OCI-LY7 (cell line): Measurements from ENCODE around the gene FRMD5. TPM values are rescaled to one million over a fixed set of nuclear protein-coding genes. Genes with fewer than 3 reads are reported as not detected.

Source experiments
- BruUV-seq: library from RNA; stranded (reverse); fragments of 400-500 nt; replicated peaks from 2 replicates; lab custom pipeline; 2021; lab: Mats Ljungman, UMichigan
- CTCF ChIA-PET: fragments of 300-600 bp; sonication (Branson Sonifier 250); formaldehyde crosslinking; loops from one replicate; lab custom pipeline; 2022; ENCODE audit warnings: antibody characterized with exemption; ENCODE audit not compliant: unreplicated experiment; lab: Charles Lee
- POLR2A ChIA-PET: fragments of 300-600 bp; sonication (Branson Sonifier 250); formaldehyde crosslinking; loops from one replicate; lab custom pipeline; 2022; ENCODE audit warnings: antibody characterized with exemption; lab: Charles Lee
- DNase-seq: peaks from one replicate; pipeline ENCODE4 v3.0.0-alpha.2; 2015; ENCODE audit warnings: low spot score
- H2AFZ ChIP-seq: fragments of 200-600 bp; sonication (generic), shearing (Covaris generic); 2 replicates; pipeline ENCODE4 v1.6.1; 2014; ENCODE audit warnings: mild to moderate bottlenecking, antibody characterized with exemption, low read length, moderate library complexity
- H3K27ac ChIP-seq: fragments of 200-600 bp; sonication (generic); 2 replicates; pipeline ENCODE4 v1.5.1; 2014; ENCODE audit warnings: mixed run types, low read depth, mild to moderate bottlenecking, moderate library complexity, low read length, inconsistent platforms; ENCODE audit not compliant: poor library complexity, severe bottlenecking
- H3K36me3 ChIP-seq: fragments of 200-600 bp; sonication (generic); 2 replicates; pipeline ENCODE4 v1.6.1; 2014; ENCODE audit warnings: mild to moderate bottlenecking, antibody characterized with exemption, low read length, moderate library complexity, mixed read lengths; ENCODE audit not compliant: insufficient read depth
- H3K4me1 ChIP-seq: fragments of 200-600 bp; sonication (generic); 2 replicates; pipeline ENCODE4 v1.5.1; 2014; ENCODE audit warnings: mild to moderate bottlenecking, low read length; ENCODE audit not compliant: insufficient read depth, poor library complexity, severe bottlenecking
- H3K4me2 ChIP-seq: fragments of 200-600 bp; sonication (generic); 2 replicates; pipeline ENCODE4 v1.6.1; 2014; ENCODE audit warnings: mild to moderate bottlenecking, low read length
- H3K4me3 ChIP-seq: fragments of 200-600 bp; sonication (generic); 2 replicates; pipeline ENCODE4 v1.5.1; 2014; ENCODE audit warnings: mild to moderate bottlenecking, low read depth, low read length; ENCODE audit not compliant: poor library complexity, severe bottlenecking
- H3K79me2 ChIP-seq: fragments of 200-600 bp; sonication (generic); 2 replicates; pipeline ENCODE4 v1.6.1; 2016; ENCODE audit warnings: low read depth, mild to moderate bottlenecking, low read length, moderate library complexity, mixed read lengths; ENCODE audit not compliant: insufficient read depth
- H3K9me2 ChIP-seq: fragments of 200-600 bp; sonication (generic); 2 replicates; pipeline ENCODE4 v1.6.1; 2016; ENCODE audit warnings: mild to moderate bottlenecking, low read length, mixed read lengths; ENCODE audit not compliant: insufficient read depth
- H3K9me3 ChIP-seq: fragments of 200-600 bp; sonication (generic); 2 replicates; pipeline ENCODE4 v1.6.1; 2014; ENCODE audit warnings: mild to moderate bottlenecking, mixed run types, low read length, mixed read lengths
- H4K20me1 ChIP-seq: fragments of 200-600 bp; sonication (generic); 2 replicates; pipeline ENCODE4 v1.6.1; 2014; ENCODE audit warnings: mild to moderate bottlenecking, antibody characterized with exemption, low read length, moderate library complexity, mixed read lengths; ENCODE audit not compliant: insufficient read depth
- EZH2phosphoT487 ChIP-seq: fragments of 200-600 bp; sonication (generic); IDR thresholded peaks from 2 replicates; pipeline ENCODE4 v1.6.1; 2018; ENCODE audit warnings: low read depth, borderline replicate concordance, mild to moderate bottlenecking, mixed run types, antibody characterized with exemption, low read length, moderate library complexity, mixed read lengths
- intact Hi-C: fragments of 100-400 bp; cut with micrococcal nuclease; formaldehyde crosslinking; loops from one replicate; pipeline ENCODE4 v1.10.0; 2022; ENCODE audit not compliant: unreplicated experiment
- total RNA-seq, 2 experiments: library from RNA; depleted of rRNA in 1 of 2; stranded (reverse); fragments of >200 nt in 1 of 2; shearing (Covaris generic) in 1 of 2; gene quantifications; 2 replicates each; pipeline ENCODE4 v1.2.3, GENCODE V29; 2014 to 2022
- TF ChIP-seq, protein P1 (sequence below): fragments of 200-600 bp; sonication (generic); conservative IDR thresholded peaks from 2 replicates; pipeline ENCODE4 v1.5.1; 2014; ENCODE audit warnings: mild to moderate bottlenecking, antibody characterized with exemption, low read length, moderate library complexity, mixed read lengths

Gene FRMD5
- total RNA-seq, 2 experiments from 2014 or later: not detected

DNA sequence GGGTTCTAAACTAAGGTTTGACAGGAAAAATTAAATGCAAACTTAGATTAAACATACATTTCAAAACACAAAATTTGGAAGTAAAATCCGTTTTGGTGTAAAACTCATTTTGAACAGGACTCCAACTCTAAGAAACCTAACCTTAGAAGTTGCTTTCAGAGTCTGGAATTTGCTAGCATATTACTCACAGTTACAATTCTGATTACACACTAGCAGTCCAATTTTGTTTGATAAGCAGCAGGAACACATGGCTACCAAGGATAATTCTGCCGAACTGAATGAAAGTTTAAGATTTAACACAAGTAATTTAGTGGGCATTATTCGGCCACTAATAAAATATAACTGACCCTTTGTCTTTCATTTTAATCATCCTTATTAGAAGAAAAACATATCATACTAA, 49.6 kb downstream of the FRMD5 start:
- ChIA-PET CTCF (no interaction called here), POLR2A (no interaction called here)
- H3K9me2 ChIP-seq: no peaks in the 10 kb centered on the region
- H3K79me2 ChIP-seq: no peaks in the 10 kb centered on the region
- H3K9me3 ChIP-seq: no peaks in the 10 kb centered on the region
- no peak overlapping the region for H3K4me2 ChIP-seq
- TF ChIP-seq EZH2phosphoT487: no peak
- TF ChIP-seq, protein P1, sequence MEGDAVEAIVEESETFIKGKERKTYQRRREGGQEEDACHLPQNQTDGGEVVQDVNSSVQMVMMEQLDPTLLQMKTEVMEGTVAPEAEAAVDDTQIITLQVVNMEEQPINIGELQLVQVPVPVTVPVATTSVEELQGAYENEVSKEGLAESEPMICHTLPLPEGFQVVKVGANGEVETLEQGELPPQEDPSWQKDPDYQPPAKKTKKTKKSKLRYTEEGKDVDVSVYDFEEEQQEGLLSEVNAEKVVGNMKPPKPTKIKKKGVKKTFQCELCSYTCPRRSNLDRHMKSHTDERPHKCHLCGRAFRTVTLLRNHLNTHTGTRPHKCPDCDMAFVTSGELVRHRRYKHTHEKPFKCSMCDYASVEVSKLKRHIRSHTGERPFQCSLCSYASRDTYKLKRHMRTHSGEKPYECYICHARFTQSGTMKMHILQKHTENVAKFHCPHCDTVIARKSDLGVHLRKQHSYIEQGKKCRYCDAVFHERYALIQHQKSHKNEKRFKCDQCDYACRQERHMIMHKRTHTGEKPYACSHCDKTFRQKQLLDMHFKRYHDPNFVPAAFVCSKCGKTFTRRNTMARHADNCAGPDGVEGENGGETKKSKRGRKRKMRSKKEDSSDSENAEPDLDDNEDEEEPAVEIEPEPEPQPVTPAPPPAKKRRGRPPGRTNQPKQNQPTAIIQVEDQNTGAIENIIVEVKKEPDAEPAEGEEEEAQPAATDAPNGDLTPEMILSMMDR: no peak
- intact Hi-C loops: no loop called here
- H2AFZ ChIP-seq: no peak overlapping the region
- H3K4me1 ChIP-seq: no peaks in the 10 kb centered on the region
- no peaks in the 10 kb centered on the region for H4K20me1 ChIP-seq
- H3K36me3 ChIP-seq: no peaks in the 10 kb centered on the region
- no TSS peak for BruUV-seq
- no peak for DNase-seq
- H3K4me3 ChIP-seq: no peak overlapping the region
- H3K27ac ChIP-seq: no peak overlapping the region

DNA sequence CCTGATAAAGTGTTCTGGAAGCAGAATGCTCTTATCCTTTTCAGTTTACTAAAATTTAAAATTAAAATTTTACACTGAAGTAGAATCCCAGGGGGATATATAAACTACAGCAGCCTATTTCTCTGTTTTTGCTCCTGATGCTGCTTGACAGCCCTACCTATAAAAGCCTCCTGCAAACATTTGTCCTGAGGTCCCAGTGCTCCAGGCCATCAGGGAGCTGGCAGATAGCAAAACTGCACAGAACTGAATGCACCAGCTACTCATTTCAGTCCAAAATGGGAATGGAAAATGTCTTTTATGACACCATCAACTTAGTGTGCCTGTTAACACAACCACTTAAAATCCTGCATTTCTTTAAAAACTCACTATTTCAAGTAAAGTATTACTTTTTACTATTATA, 50.1 kb downstream of the FRMD5 start:
- Histone ChIP-seq H4K20me1 (no peaks in the 10 kb centered on the region), H3K27ac (no peak overlapping the region), H3K79me2 (no peaks in the 10 kb centered on the region), H3K9me2 (no peaks in the 10 kb centered on the region), H2AFZ (no peak overlapping the region), H3K4me1 (no peaks in the 10 kb centered on the region), H3K36me3 (no peaks in the 10 kb centered on the region), H3K4me3 (no peak overlapping the region), H3K4me2 (no peak overlapping the region), H3K9me3 (no peaks in the 10 kb centered on the region)
- TF ChIP-seq, protein P1: no peak
- TF ChIP-seq EZH2phosphoT487: no peak
- POLR2A ChIA-PET: no interaction called here
- CTCF ChIA-PET: no interaction called here
- intact Hi-C loops: no loop called here
- DNase-seq: no peak
- BruUV-seq: no TSS peak

DNA sequence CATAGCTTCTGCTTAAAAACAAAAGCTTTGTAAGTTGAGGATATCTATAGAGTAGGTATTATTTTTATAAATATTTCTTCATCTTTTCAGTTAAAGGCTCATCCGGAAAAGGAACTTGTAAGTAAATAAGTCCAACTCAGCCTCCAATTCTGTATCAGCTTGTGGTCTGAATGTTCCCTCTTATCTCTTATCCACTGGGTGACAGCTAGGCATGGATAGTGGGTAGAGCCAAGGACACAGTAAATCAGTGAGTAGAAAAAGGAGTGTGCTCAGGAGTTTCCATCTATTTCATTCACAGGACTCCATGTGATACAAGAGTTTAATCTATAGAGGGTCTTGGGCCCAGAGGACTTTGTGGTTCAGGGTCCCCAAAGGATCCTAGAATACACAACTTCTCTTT, 50.9 kb downstream of the FRMD5 start:
- ChIA-PET POLR2A (no interaction called here), CTCF (no interaction called here)
- BruUV-seq: no TSS peak
- Histone ChIP-seq H3K36me3 (no peaks in the 10 kb centered on the region), H2AFZ (no peak overlapping the region), H4K20me1 (no peaks in the 10 kb centered on the region), H3K4me3 (no peak overlapping the region), H3K79me2 (no peaks in the 10 kb centered on the region), H3K27ac (no peak overlapping the region), H3K4me1 (no peaks in the 10 kb centered on the region), H3K9me3 (no peaks in the 10 kb centered on the region), H3K9me2 (no peaks in the 10 kb centered on the region), H3K4me2 (no peak overlapping the region)
- intact Hi-C loops: no loop called here
- no peak for DNase-seq
- TF ChIP-seq, protein P1: no peak
- TF ChIP-seq EZH2phosphoT487: no peak
